ENCODE results near the gene MRNIP. TPM values are rescaled to one million over a fixed set of nuclear protein-coding genes. Genes with fewer than 3 reads are reported as not detected.

MRNIP gene
- total RNA-seq, 1 experiment from 2014 or later = 31.1 TPM

GRCh38 chr5:179793468-179794139 is 65.0 kb downstream of the MRNIP start, which contains the start of gene LTC4S:
Gene LTC4S (plus strand): TSS chr5:179793986. CDS start chr5:179794081, 95 bp downstream.
- Histone ChIP-seq H4K8ac (replicated peaks; ENCODE audit: insufficient read length, low read depth, low read length) (no peak within 1 kb of the TSS), H3K14ac (ENCODE audit: insufficient read depth, low read length) (no peak within 1 kb of the TSS), H3K4me1 (ENCODE audit: insufficient read depth, low read length) (no peaks in the 10 kb centered on the region), H4K20me1 (ENCODE audit: control insufficient read depth, insufficient read depth, insufficient read length) (no peaks in the 10 kb centered on the region), H3T11ph (ENCODE audit: low read length) (no peak within 1 kb of the TSS), H3K9ac (ENCODE audit: extremely low read depth, insufficient read length, low read length) (no peak within 1 kb of the TSS), H3K23ac (ENCODE audit: insufficient read length, low read depth, low read length) (no peak within 1 kb of the TSS), H2BK5ac (ENCODE audit: insufficient read length, low read length) (no peak within 1 kb of the TSS), H3K79me2 (ENCODE audit: insufficient read depth, low read length) (no peaks in the 10 kb centered on the region), H3K4ac (ENCODE audit: low read depth, low read length) (no peak within 1 kb of the TSS), H3K4me2 (ENCODE audit: insufficient read depth, insufficient read length, low read length) (peak within 1 kb of the TSS; percentile 48), H2AK5ac (ENCODE audit: insufficient read length, low read length) (no peak within 1 kb of the TSS), H4K5ac (ENCODE audit: insufficient read length, low read depth, low read length) (no peak within 1 kb of the TSS), H3K79me1 (ENCODE audit: insufficient read depth, low read depth, low read length, poor library complexity, severe bottlenecking) (no peaks in the 10 kb centered on the region), H3K23me2 (ENCODE audit: insufficient read length, low read depth, low read length, poor library complexity, severe bottlenecking) (peaks cover 3% of the 10 kb centered on the region), H3K27ac (ENCODE audit: insufficient read length, low read depth, low read length) (no peak within 1 kb of the TSS), H2BK12ac (ENCODE audit: insufficient read length, low read depth, low read length) (no peak within 1 kb of the TSS), H3K9me3 (ENCODE audit: control insufficient read depth, low read depth, low read length) (no peaks in the 10 kb centered on the region), H3K56ac (ENCODE audit: insufficient read length, low read depth, low read length) (no peak within 1 kb of the TSS), H2BK20ac (ENCODE audit: low read depth, low read length, poor library complexity, severe bottlenecking) (no peak within 1 kb of the TSS), H2AFZ (ENCODE audit: low read length) (no peak within 1 kb of the TSS), H4K91ac (ENCODE audit: insufficient read length, low read depth, low read length) (no peak within 1 kb of the TSS), H3K27me3 (ENCODE audit: insufficient read depth, low read length) (no peaks in the 10 kb centered on the region), H2BK15ac (ENCODE audit: low read depth, low read length) (no peak within 1 kb of the TSS), H3K18ac (ENCODE audit: insufficient read length, low read depth, low read length) (no peak within 1 kb of the TSS), H2BK120ac (ENCODE audit: low read depth, low read length, poor library complexity, severe bottlenecking) (no peak within 1 kb of the TSS)
- H3K9me3 Mint-ChIP-seq = peaks cover 3% of the 10 kb centered on the region in 2 experiments
- no CpG with 5 or more reads among the region's 19 CpGs for WGBS (ENCODE audit: extremely low coverage, insufficient read length, low lambda C conversion rate)
- peak; percentile 27 for DNase-seq
- peaks cover 17 to 18% of the 10 kb centered on the region in 2 experiments for H3K4me1 Mint-ChIP-seq
- peaks cover 8 to 19% (median 16%) of the 10 kb centered on the region in 3 experiments; a peak in 6 of 7 replicates for H3K36me3 Mint-ChIP-seq (ENCODE audit: insufficient read depth in 1 of 3, low read depth in 3 of 3)
- H3K27me3 Mint-ChIP-seq (ENCODE audit: low read depth) = peaks cover 7% of the 10 kb centered on the region
- TF ChIP-seq CTCF (conservative IDR thresholded peaks at IDR 0.05) = no peak
- peak within 1 kb of the TSS; percentile 34 to 77 (median 55); a peak in 2 of 7 replicates for H3K27ac Mint-ChIP-seq
- peak within 1 kb of the TSS; percentile 77 to 83 for H3K4me3 Mint-ChIP-seq

Data from H9 (cell line).